HL-60/S4 treated with phorbol 12-myristate 13-acetate at 8.2 ng/mL for 4 days and 3 days (cell line): ENCODE results near the gene PIP5K1B.
"Not testable (repeated sequence)": the region's sequence is repeated elsewhere in the genome, so short reads cannot be mapped to it uniquely, and the experiment has no call there.

ENCODE experiments used
- in situ Hi-C: fragments of 300-500 bp; cut with MboI; formaldehyde crosslinking; loops from 2 replicates; pipeline ENCODE4 v1.15.0; 2022; ENCODE audit warnings: low sequenced_read_pairs

Gene PIP5K1B

GRCh38 chr9:68978501-68978900, 273.5 kb downstream of the PIP5K1B start:
- in situ Hi-C loops = no loop called here

DNA sequence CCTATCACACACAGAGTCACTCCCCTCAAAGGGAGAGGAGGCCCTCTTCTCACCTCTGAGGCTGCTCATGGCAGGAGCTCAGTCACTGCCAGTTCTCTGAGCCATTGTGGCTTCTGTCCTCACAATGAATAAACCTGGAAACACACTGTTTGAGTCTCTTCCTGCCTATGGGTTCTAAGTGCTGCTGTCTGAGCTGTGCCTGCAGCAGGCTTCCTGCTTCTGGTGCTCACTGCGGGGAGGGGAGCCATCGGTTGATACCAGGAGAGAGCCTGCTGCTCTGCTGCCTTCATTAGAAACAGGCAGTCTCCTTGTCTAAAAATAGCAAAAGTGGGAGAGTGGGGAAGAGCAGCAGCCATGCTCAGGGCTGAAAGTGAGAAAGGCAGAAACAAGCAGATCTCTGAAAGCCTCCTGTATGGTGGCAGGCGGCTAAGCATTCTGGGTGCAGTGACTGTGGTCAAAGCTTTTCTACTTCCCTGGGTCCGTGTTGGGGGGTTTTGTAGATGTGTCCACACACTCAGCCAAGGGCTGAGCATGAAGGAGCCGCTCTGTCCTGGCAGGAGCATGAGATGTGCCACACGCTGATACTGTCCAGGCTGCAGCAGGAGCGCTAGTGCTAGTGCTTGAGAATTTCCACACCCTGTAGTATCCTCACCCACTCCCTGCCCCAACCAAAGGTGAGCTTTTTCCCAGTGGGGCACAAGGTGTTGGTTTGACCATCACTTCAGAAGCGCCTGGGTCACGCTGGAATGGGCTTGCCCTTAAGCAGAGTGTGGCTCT, 274.7 kb downstream of the PIP5K1B start:
- in situ Hi-C loops = no loop called here

DNA sequence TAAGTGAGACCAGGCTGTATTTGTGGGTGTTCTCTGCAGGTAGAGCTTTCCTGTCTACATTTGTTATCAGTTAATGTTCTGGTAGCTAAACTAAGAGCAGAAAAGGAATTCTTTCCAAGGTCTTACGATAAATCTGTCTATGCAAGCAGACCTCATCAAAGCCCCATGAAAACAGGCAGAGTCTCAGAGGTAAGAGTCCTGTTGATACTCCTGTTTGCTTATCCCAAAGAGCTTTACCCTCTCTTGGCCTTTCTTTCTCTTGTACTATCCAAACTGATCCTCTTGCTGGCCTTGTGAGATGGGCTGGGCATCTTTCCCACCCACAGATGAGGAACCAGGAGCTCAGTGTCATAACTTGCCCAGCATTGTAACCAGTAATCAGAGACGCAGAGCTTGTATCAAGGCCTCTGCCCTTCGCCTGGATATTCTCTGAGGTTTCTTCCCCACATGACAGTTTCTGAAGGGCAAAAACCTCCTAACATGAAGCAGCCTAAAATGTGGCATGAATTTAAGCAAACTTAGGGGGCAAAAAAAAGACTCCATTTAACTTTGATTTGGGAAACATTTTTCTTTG, 275.4 kb downstream of the PIP5K1B start:
- in situ Hi-C loops = no loop called here

DNA sequence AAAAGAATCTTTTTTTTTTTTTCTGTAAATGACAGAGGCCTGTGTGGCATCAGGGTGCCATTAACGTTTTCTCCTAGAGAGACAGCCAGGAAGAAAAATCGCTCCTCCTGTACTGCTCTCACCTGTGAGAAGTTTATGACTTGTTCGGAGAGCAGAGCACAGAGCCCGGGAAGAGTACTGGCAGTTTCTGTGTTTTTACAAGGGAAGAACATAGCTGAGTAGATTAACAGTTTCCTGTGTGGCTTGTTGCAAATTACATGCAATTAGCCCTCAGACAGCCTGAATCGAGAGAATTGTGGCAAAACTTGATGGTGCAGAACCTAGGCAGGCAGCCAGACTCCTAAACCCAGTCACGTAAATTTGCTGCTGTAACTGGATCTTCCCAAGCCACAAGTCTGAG, 276.7 kb downstream of the PIP5K1B start:
- in situ Hi-C loops = no loop called here

DNA sequence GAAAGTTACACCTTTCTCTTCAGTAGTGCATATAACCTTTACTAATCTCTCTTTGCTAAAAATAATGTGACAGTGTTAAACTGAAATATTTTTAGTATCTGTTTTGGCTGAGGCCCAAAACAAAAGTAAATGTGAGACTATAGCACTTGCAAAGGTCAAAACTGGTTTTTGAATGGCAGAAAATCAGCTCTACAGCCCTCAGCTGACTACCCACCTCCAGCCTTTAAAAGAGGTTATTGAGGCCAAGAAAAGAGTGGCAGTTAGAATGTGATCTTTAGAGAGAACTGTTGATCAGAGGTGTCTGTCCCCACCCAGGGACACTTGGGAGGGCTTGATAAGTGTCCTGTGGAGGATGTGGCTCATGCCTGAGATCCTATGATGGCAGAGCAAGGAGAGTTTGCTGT, 278.0 kb downstream of the PIP5K1B start:
- in situ Hi-C loops = no loop called here

- in situ Hi-C loops = no loop called here
These were observed 278.7 kb downstream of the PIP5K1B start for GRCh38 chr9:68983522-68984424.

GRCh38 chr9:68986949-68987348, 281.9 kb downstream of the PIP5K1B start:
- in situ Hi-C loops = not testable (repeated sequence)

- in situ Hi-C loops = no loop called here
These were observed 286.4 kb downstream of the PIP5K1B start for GRCh38 chr9:68991457-68991856.

- in situ Hi-C loops = no loop called here
These were observed 290.7 kb downstream of the PIP5K1B start for GRCh38 chr9:68995776-68996175.

DNA sequence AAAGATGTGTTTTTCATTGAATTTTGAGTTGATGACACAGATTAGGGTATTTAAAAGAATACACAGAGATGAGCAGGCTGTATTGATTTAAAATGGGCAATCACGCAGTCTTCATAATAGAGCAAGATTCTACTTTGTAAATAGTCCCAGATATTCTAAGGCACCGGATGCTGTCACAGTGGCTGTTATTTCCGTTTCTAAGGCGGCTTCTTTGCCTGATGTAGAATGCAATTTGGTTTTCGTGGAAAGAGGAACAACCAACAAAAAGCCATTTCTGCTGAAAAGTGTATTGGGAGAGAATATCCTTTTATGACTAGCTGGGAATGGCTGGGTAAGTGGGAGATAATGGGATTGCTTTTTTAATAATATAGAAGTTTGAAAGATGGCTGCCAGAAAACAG, 291.4 kb downstream of the PIP5K1B start:
- in situ Hi-C loops = no loop called here

DNA sequence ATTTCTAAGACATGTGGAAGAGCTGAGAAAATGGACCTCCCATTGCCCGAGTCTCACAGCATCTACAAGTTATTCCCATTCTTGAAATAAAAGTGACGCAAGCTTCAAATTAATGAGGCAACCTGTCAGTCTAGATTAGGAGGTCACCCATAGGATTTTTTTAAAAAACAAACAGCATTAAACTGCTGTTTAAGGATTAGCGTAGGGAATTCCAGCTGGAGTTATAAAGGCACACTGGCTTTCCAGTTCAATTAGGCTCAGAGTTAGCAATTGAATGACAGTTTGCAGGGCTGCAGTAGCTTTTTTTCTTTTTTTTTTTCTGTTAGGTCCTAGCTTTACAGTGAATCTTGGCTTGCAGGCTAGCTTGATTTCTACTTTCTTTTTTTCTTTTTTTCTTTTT, 292.6 kb downstream of the PIP5K1B start:
- in situ Hi-C loops = no loop called here

GRCh38 chr9:68998385-68998784, 293.3 kb downstream of the PIP5K1B start:
- in situ Hi-C loops = no loop called here

DNA sequence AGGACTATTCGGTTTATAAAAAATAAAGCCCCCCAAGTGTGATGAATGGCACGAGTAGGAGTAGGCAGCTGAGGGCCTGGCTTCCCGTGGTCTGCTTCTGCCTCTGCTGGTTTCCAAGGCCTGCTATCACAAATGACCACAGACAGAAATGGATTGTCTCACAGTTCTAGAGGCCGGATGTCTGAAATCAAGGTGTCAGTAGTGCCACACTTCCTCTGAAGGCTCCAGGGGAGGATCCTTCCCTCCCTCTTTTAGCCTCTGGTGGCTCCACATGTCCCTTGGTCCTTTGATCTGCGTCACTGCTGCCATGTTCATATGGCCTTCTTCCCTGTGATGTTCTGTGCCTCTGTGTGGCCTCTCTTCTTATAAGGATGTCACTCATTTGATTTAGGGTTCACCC, 293.8 kb downstream of the PIP5K1B start:
- in situ Hi-C loops = no loop called here

GRCh38 chr9:68999393-69000105, 294.5 kb downstream of the PIP5K1B start:
- in situ Hi-C loops = loop anchor here (25.0 kb wide), 1 partner anchor 412 kb away; no protein-coding TSS in a partner anchor

GRCh38 chr9:69001921-69002320, 296.9 kb downstream of the PIP5K1B start:
- in situ Hi-C loops = loop anchor here (25.0 kb wide), 1 partner anchor 415 kb away; no protein-coding TSS in a partner anchor

- in situ Hi-C loops = loop anchor here (25.0 kb wide), 1 partner anchor 416 kb away; no protein-coding TSS in a partner anchor
These were observed 298.0 kb downstream of the PIP5K1B start for GRCh38 chr9:69003051-69003450.

DNA sequence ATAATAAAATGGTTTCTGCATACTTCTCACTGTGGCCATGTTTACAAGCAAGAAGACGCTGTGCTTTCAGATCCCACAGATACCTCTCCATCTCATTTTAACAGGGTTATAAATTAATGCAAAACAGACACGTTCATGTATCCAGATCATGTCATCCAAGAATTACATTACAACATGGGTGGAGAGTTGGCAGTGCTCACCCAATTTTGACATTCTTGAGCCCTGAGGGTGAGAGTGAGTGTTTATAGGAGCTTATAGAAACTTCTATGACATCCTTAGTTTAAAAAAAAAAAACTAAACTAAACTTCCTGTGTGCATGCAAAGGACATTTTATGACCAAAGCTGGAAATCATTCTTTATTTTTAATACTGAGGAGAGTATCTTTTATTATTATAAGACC, 299.8 kb downstream of the PIP5K1B start:
- in situ Hi-C loops = loop anchor here (25.0 kb wide), 1 partner anchor 418 kb away; no protein-coding TSS in a partner anchor

GRCh38 chr9:69009708-69010107, 304.7 kb downstream of the PIP5K1B start:
- in situ Hi-C loops = loop anchor here (25.0 kb wide), 1 partner anchor 422 kb away; no protein-coding TSS in a partner anchor

DNA sequence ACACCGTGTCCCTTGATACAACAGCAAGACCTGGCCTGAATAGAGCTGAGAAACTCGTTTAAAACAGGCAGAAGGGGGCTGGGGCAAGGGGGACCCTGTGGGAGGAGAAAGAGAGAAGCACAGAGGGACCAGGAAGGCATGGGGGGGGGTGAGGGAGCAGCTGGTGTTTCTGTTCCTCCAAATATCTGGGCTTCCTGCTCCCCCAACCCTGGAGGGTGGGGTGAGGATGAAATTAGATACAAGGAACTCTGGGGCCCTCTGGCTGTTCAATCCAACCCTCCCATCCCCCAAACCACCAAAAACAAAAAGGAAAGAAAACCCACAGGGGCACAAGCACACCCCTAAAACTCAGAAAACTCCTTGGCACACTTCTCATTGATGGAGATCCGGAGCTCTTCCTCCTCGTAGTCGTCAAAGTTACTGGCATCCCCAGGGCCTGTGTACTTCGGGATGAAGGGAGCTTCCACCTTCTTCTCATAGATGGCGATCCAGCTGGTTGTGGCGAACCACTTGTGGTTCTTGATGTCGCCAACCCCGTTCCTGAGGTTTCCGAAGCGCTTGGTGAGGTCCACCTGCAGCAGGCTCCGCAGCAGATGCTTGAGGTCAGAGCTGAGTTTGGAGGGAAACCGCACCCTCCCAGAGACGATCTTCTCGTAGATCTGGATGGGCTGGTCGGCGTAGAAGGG, 307.8 kb downstream of the PIP5K1B start:
- in situ Hi-C loops = loop anchor here (25.0 kb wide), 1 partner anchor 426 kb away; no protein-coding TSS in a partner anchor

DNA sequence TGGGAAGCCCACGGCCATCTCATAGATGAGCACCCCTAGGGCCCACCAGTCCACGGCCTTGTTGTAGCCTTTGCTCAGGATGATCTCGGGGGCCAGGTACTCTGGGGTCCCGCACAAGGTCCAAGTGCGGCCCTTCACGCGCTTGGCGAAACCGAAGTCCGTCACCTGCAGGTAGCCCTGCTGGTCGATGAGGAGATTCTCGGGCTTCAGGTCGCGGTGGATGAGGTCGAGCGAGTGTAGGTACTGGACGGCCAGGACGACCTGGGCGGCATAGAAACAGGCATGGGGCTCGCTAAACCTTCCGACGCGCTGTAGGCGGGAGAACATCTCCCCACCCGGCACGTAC, 308.3 kb downstream of the PIP5K1B start:
- in situ Hi-C loops = loop anchor here (25.0 kb wide), 1 partner anchor 426 kb away; no protein-coding TSS in a partner anchor
